B cell (primary cell): ENCODE data around the gene GPR33. TPM values are rescaled to one million over a fixed set of nuclear protein-coding genes. Genes with fewer than 3 reads are reported as not detected.

Source experiments
- ATAC-seq: fragments of 200-7000 bp; cut with Tn5 transposase; one replicate; pipeline ENCODE4 v1.10.0; 2021; ENCODE audit warnings: low read depth, mild to moderate bottlenecking, moderate number of reproducible peaks, moderate library complexity
- CTCF ChIA-PET: fragments of 350-600 bp; sonication (Branson Sonifier 250); formaldehyde crosslinking; loops from one replicate; lab custom pipeline; 2021; ENCODE audit warnings: antibody characterized with exemption, inconsistent platforms; lab: Charles Lee
- POLR2A ChIA-PET: fragments of 350-600 bp; sonication (Branson Sonifier 250); formaldehyde crosslinking; loops from one replicate; lab custom pipeline; 2021; ENCODE audit warnings: antibody characterized with exemption; lab: Charles Lee
- DNase-seq: peaks from one replicate; pipeline ENCODE4 v3.0.0; 2013
- H2AFZ ChIP-seq: 2 replicates; pipeline ENCODE4 v1.6.1; 2012; ENCODE audit warnings: mild to moderate bottlenecking, low read depth, low read length; ENCODE audit not compliant: insufficient read depth, poor library complexity, severe bottlenecking
- H3K27ac ChIP-seq, 2 donors: 1 replicate in 1 of 2; 2 replicates in 1 of 2; pipeline ENCODE4 v1.5.1; 2012 to 2013; ENCODE audit warnings: low read length in 2 of 2, mild to moderate bottlenecking in 2 of 2, moderate library complexity in 1 of 2
- H3K27me3 ChIP-seq, 4 experiments: fragments of 200-600 bp in 1 of 4; sonication (generic) in 1 of 4; replicated peaks in 1 of 4; 1 replicate in 2 of 4; 2 replicates in 2 of 4; pipeline versions ENCODE4 v1.6.1 to v1.7.0; 2013 to 2016; ENCODE audit warnings: low read length in 3 of 4, mild to moderate bottlenecking in 2 of 4, mixed read lengths in 1 of 4, moderate library complexity in 1 of 4; ENCODE audit not compliant: insufficient read depth in 4 of 4, control insufficient read depth in 3 of 4; ENCODE audit errors: control extremely low read depth in 1 of 4
- H3K36me3 ChIP-seq, 2 experiments: replicated peaks in 1 of 2; 1 replicate in 1 of 2; 2 replicates in 1 of 2; pipeline versions ENCODE4 v1.6.1 to v1.7.1; 2013; ENCODE audit warnings: low read length in 1 of 2; ENCODE audit not compliant: insufficient read depth in 2 of 2, control insufficient read depth in 1 of 2; ENCODE audit errors: control extremely low read depth in 1 of 2, extremely low read depth in 1 of 2
- H3K4me1 ChIP-seq, 2 donors: fragments of 200-600 bp in 1 of 2; sonication (generic) in 1 of 2; 1 replicate in 1 of 2; 2 replicates in 1 of 2; pipeline versions ENCODE4 v1.5.1 to v1.6.1; 2013 to 2017; ENCODE audit warnings: low read length in 2 of 2; ENCODE audit not compliant: control insufficient read depth in 2 of 2, insufficient read depth in 2 of 2
- H3K4me2 ChIP-seq: replicated peaks from 2 replicates; pipeline ENCODE3; 2012; ENCODE audit warnings: mild to moderate bottlenecking, low read depth, low read length; ENCODE audit not compliant: poor library complexity, severe bottlenecking
- H3K4me3 ChIP-seq, 5 experiments: fragments of 200-600 bp in 1 of 5; sonication (generic) in 1 of 5; 1 replicate in 3 of 5; 2 replicates in 2 of 5; pipeline versions ENCODE4 v1.5.1 to v1.7.0; 2011 to 2016; ENCODE audit warnings: low read length in 4 of 5, mild to moderate bottlenecking in 4 of 5, low read depth in 2 of 5, control low read depth in 1 of 5, moderate library complexity in 1 of 5; ENCODE audit not compliant: insufficient read depth in 1 of 5; ENCODE audit errors: control extremely low read depth in 1 of 5, extremely low read depth in 1 of 5
- H3K79me2 ChIP-seq: fragments of 200-600 bp; sonication (generic); one replicate; pipeline ENCODE4 v1.6.0; 2016; ENCODE audit warnings: low read length; ENCODE audit not compliant: control insufficient read depth, insufficient read depth
- H3K9ac ChIP-seq: fragments of 200-600 bp; sonication (generic); 2 replicates; pipeline ENCODE4 v1.6.1; 2017; ENCODE audit warnings: mild to moderate bottlenecking, low read length, moderate library complexity
- H3K9me3 ChIP-seq, 3 donors: one replicate each; pipeline versions ENCODE4 v1.6.1 to v1.7.1; 2013; ENCODE audit warnings: low read length in 2 of 3; ENCODE audit not compliant: control insufficient read depth in 2 of 3, insufficient read depth in 1 of 3; ENCODE audit errors: control extremely low read depth in 1 of 3
- H4K20me1 ChIP-seq: 2 replicates; pipeline ENCODE4 v1.6.0; 2012; ENCODE audit warnings: mild to moderate bottlenecking, low read length; ENCODE audit not compliant: insufficient read depth, control insufficient read depth, poor library complexity, severe bottlenecking
- H3K27ac Mint-ChIP-seq: one replicate; pipeline ENCODE4 v1.8.0; 2021; ENCODE audit warnings: mixed read lengths
- H3K27me3 Mint-ChIP-seq: one replicate; pipeline ENCODE4 v1.8.0; 2021; ENCODE audit warnings: mixed read lengths
- H3K4me1 Mint-ChIP-seq: one replicate; pipeline ENCODE4 v1.8.0; 2021; ENCODE audit warnings: mixed read lengths
- H3K4me3 Mint-ChIP-seq: one replicate; pipeline ENCODE4 v1.8.0; 2021; ENCODE audit warnings: mixed read lengths
- H3K9me3 Mint-ChIP-seq: one replicate; pipeline ENCODE4 v1.8.0; 2022; ENCODE audit warnings: mixed read lengths; ENCODE audit not compliant: insufficient read depth
- CTCF ChIP-seq: fragments of 200-600 bp; IDR thresholded peaks from one replicate; pipeline ENCODE4 v1.8.0; 2022; ENCODE audit warnings: antibody characterized with exemption, mild to moderate bottlenecking
- EZH2 ChIP-seq: IDR thresholded peaks from 2 replicates; pipeline ENCODE4 v1.6.1; 2012; ENCODE audit warnings: borderline replicate concordance, low read depth, mild to moderate bottlenecking, moderate library complexity, low read length; ENCODE audit not compliant: insufficient read depth, poor library complexity, severe bottlenecking
- WGBS: methylation state at CpG from one replicate; pipeline ENCODE4 v1.1.5; 2013; ENCODE audit warnings: missing lambda C conversion rate; ENCODE audit not compliant: insufficient coverage; 5-methylcytosine and 5-hydroxymethylcytosine counted together
- intact Hi-C: fragments of 100-400 bp; cut with micrococcal nuclease; formaldehyde crosslinking; loops from one replicate; pipeline ENCODE4 v1.10.0; 2022
- polyA plus RNA-seq: library from polyadenylated mRNA; depleted of rRNA; stranded (reverse); fragments of >200 nt; gene quantifications from 2 replicates; pipeline ENCODE4 v1.2.3, GENCODE V29; 2012
- total RNA-seq, 2 donors: library from RNA; stranded (reverse); fragments of 120-200 nt in 1 of 2; gene quantifications; 1 replicate in 1 of 2; 2 replicates in 1 of 2; pipeline versions ENCODE4 v1.2.3 to v1.2.4, GENCODE V29; 2013 to 2022

The GPR33 gene
- total and polyA plus RNA-seq, 2 donors (not counting 1 experiment from before 2014, with no cell fraction given), result not detected

- H3K4me3 Mint-ChIP-seq, result peak overlapping the region; percentile 98
- Histone ChIP-seq H3K4me1 (peaks cover 8 to 13% of the 10 kb centered on the region in 2 donors), H3K9me3 (no peaks in the 10 kb centered on the region), H3K36me3 (no peaks in the 10 kb centered on the region), H3K27ac (peak overlapping the region; percentile 72 to 82), H3K79me2 (peaks cover 15% of the 10 kb centered on the region), H3K4me2 (peak overlapping the region; percentile 89), H2AFZ (peak overlapping the region; percentile 93), H3K27me3 (no peaks in the 10 kb centered on the region), H3K9ac (peak overlapping the region; percentile 83), H3K4me3 (peak overlapping the region in 4 of 5 experiments; percentile 63 to 87 (median 70)), H4K20me1 (no peaks in the 10 kb centered on the region)
- DNase-seq (peak; percentile 6), ATAC-seq (no peak)
- H3K27ac Mint-ChIP-seq, result peak overlapping the region; percentile 93
- H3K4me1 Mint-ChIP-seq, result peaks cover 32% of the 10 kb centered on the region
- intact Hi-C loops, result loop anchor here (1.0 to 10.0 kb wide), 8 partner anchors 38 to 903 kb away; partner anchors contain the start of genes ARHGAP5, G2E3, HEATR5A and NUBPL
- no peak for TF ChIP-seq CTCF
- no peak for TF ChIP-seq EZH2
- no peaks in the 10 kb centered on the region for H3K27me3 Mint-ChIP-seq
- 55% methylated on average over 1 of the region's 11 CpGs for WGBS
- POLR2A ChIA-PET, result interaction anchor here (0.6 to 1.9 kb wide), 3 partner anchors 38 to 250 kb away, joined by 3 to 20 read pairs (median 4); partner anchors contain the start of genes HEATR5A and HECTD1
- CTCF ChIA-PET, result interaction anchor here (0.8 to 2.2 kb wide), 9 partner anchors 9 to 797 kb away, joined by 3 to 10 read pairs (median 3); partner anchors contain the start of gene HEATR5A
- H3K9me3 Mint-ChIP-seq, result no peaks in the 10 kb centered on the region
Observed at GRCh38 chr14:31457665-31458659, 29.9 kb downstream of the GPR33 start.
